ENCODE measurements around the gene OR10Z1.

GRCh38 chr1:158559696-158560095 is 45.4 kb upstream of the OR10Z1 start:
- no peak for TF ChIP-seq CTCF (IDR thresholded peaks at IDR 0.05)
- no peak for TF ChIP-seq POLR2A (IDR thresholded peaks at IDR 0.05)
- no peak for TF ChIP-seq EP300 (IDR thresholded peaks at IDR 0.05)
